ENCODE measurements around the gene MAPK11. TPM values are rescaled to one million over a fixed set of nuclear protein-coding genes. Genes with fewer than 3 reads are reported as not detected.

The MAPK11 gene
- total RNA-seq, 6 experiments from 2014 or later, result 1.7 to 6.4 (median 2.5) TPM

GRCh38 chr22:50289942-50290630 is 19.9 kb upstream of the MAPK11 start:
- DNase-seq (no peak), ATAC-seq (no peak)
- no peaks in the 10 kb centered on the region for H3K27me3 ChIP-seq
- H3K9me3 ChIP-seq, result no peaks in the 10 kb centered on the region
- peaks cover 0 to 35% (median 16%) of the 10 kb centered on the region in 4 donors for H3K4me1 ChIP-seq
- H3K27ac ChIP-seq, result no peak overlapping the region
- no CpG with 5 or more reads among the region's 37 CpGs for WGBS (ENCODE audit: insufficient coverage, low coverage, low lambda C conversion rate, missing lambda C conversion rate)
- peaks cover 6 to 48% (median 33%) of the 10 kb centered on the region in 4 donors for H3K36me3 ChIP-seq
- TF ChIP-seq, protein P1, sequence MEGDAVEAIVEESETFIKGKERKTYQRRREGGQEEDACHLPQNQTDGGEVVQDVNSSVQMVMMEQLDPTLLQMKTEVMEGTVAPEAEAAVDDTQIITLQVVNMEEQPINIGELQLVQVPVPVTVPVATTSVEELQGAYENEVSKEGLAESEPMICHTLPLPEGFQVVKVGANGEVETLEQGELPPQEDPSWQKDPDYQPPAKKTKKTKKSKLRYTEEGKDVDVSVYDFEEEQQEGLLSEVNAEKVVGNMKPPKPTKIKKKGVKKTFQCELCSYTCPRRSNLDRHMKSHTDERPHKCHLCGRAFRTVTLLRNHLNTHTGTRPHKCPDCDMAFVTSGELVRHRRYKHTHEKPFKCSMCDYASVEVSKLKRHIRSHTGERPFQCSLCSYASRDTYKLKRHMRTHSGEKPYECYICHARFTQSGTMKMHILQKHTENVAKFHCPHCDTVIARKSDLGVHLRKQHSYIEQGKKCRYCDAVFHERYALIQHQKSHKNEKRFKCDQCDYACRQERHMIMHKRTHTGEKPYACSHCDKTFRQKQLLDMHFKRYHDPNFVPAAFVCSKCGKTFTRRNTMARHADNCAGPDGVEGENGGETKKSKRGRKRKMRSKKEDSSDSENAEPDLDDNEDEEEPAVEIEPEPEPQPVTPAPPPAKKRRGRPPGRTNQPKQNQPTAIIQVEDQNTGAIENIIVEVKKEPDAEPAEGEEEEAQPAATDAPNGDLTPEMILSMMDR (IDR thresholded peaks at IDR 0.05), result no peak
- no peak for TF ChIP-seq POLR2A (IDR thresholded peaks at IDR 0.05)
- no peak overlapping the region for H3K4me3 ChIP-seq
- intact Hi-C loops (cut with DNase I), result no loop called here

GRCh38 chr22:50289151-50289941 is 19.2 kb upstream of the MAPK11 start:
- no peak for TF ChIP-seq POLR2A (IDR thresholded peaks at IDR 0.05)
- TF ChIP-seq, protein P1 (IDR thresholded peaks at IDR 0.05), result no peak
- WGBS (ENCODE audit: insufficient coverage, low coverage, low lambda C conversion rate, missing lambda C conversion rate), result no CpG with 5 or more reads among the region's 57 CpGs
- Histone ChIP-seq H3K4me1 (peaks cover 0 to 27% (median 12%) of the 10 kb centered on the region in 4 donors), H3K27ac (no peak overlapping the region), H3K4me3 (no peak overlapping the region), H3K36me3 (peaks cover 6 to 54% (median 33%) of the 10 kb centered on the region in 4 donors), H3K9me3 (no peaks in the 10 kb centered on the region), H3K27me3 (no peaks in the 10 kb centered on the region)
- ATAC-seq (no peak), DNase-seq (no peak)
- intact Hi-C loops (cut with DNase I), result no loop called here

GRCh38 chr22:50287731-50288130 is 17.6 kb upstream of the MAPK11 start:
- DNase-seq (no peak), ATAC-seq (no peak)
- Histone ChIP-seq H3K9me3 (no peaks in the 10 kb centered on the region), H3K27me3 (no peaks in the 10 kb centered on the region), H3K36me3 (peaks cover 6 to 67% (median 42%) of the 10 kb centered on the region in 4 donors), H3K27ac (no peak overlapping the region), H3K4me3 (no peak overlapping the region), H3K4me1 (peaks cover 0 to 11% (median 4%) of the 10 kb centered on the region in 4 donors)
- TF ChIP-seq, protein P1 (IDR thresholded peaks at IDR 0.05), result no peak
- no peak for TF ChIP-seq POLR2A (IDR thresholded peaks at IDR 0.05)
- intact Hi-C loops (cut with DNase I), result no loop called here
- 80% methylated on average over 1 of the region's 31 CpGs for WGBS (ENCODE audit: insufficient coverage, low coverage, low lambda C conversion rate, missing lambda C conversion rate)

- H3K9me3 ChIP-seq, result no peaks in the 10 kb centered on the region
- intact Hi-C loops (cut with DNase I), result no loop called here
- TF ChIP-seq, protein P1 (IDR thresholded peaks at IDR 0.05), result no peak
- TF ChIP-seq POLR2A (IDR thresholded peaks at IDR 0.05), result no peak
- WGBS (ENCODE audit: insufficient coverage, low coverage, low lambda C conversion rate, missing lambda C conversion rate), result 100% methylated on average over 1 of the region's 40 CpGs
- H3K4me3 ChIP-seq, result no peak overlapping the region
- peaks cover 0 to 2% (median 0%) of the 10 kb centered on the region in 4 donors for H3K4me1 ChIP-seq
- no peaks in the 10 kb centered on the region for H3K27me3 ChIP-seq
- no peak for DNase-seq
- no peak overlapping the region for H3K27ac ChIP-seq
- ATAC-seq, result no peak
- peaks cover 6 to 75% (median 47%) of the 10 kb centered on the region in 4 donors for H3K36me3 ChIP-seq
Measured at GRCh38 chr22:50286701-50287318, 16.6 kb upstream of the MAPK11 start.

Measured in right lobe of liver (tissue), 6 donors.